ENCODE measurements around the gene FLOT1. TPM values are rescaled to one million over a fixed set of nuclear protein-coding genes. Genes with fewer than 3 reads are reported as not detected.
A peak's percentile ranks its signal among the peaks of the same experiment; 100 is the strongest.
"Not testable (repeated sequence)": the region's sequence is repeated elsewhere in the genome, so short reads cannot be mapped to it uniquely, and the experiment has no call there.

The FLOT1 gene
- total RNA-seq, 1 experiment from 2014 or later: 176 TPM

DNA sequence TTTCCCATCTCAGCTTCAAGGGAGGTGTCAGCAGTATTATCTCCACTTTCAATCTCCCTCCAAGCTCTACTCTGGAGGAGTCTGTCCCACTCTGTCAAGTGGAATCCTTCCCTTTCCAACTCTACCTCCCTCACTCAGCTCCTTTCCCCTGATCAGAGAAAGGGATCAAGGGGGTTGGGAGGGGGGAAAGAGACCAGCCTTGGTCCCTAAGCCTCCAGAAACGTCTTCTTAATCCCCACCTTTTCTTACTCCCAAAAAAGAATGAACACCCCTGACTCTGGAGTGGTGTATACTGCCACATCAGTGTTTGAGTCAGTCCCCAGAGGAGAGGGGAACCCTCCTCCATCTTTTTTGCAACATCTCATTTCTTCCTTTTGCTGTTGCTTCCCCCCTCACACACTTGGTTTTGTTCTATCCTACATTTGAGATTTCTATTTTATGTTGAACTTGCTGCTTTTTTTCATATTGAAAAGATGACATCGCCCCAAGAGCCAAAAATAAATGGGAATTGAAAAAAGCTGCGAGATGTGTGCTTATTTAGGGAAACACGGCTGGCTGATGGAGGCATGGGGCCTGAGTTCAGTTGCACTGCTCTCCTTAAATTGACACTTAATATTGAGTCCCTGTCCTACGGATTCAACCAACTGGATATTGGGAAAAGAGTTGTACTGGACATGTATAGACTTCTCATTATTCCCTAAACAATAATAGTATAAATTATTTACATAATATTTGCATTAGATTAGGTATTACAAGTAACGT lies 17.4 kb downstream of the FLOT1 start:
- POLR2A ChIA-PET: interaction anchor here (0.7 kb wide), 1 partner anchor 100 kb away, joined by 5 read pairs; no protein-coding TSS in a partner anchor
- peak overlapping the region; percentile 66 for H3K27ac ChIP-seq (ENCODE audit: low read length)
- CTCF ChIA-PET: interaction anchor here (1.1 kb wide), 1 partner anchor 53 kb away, joined by 4 read pairs; the partner anchor contains the start of gene DHX16
- ATAC-seq (no peak), DNase-seq (ENCODE audit: low read depth, low spot score) (no peak)
- in situ Hi-C loops (cut with HindIII; ENCODE audit: low pct_unique_long_range_greater_than_20kb, low sequenced_read_pairs): no loop called here
- H3K4me3 ChIP-seq (ENCODE audit: low read depth in 2 of 2, low read length in 2 of 2): no peak overlapping the region; a peak in 1 of 4 replicates
- no peaks in the 10 kb centered on the region for H3K27me3 ChIP-seq (ENCODE audit: control insufficient read depth, insufficient read depth, low read length)
- no peaks in the 10 kb centered on the region for H3K9me3 ChIP-seq (ENCODE audit: control insufficient read depth, insufficient read depth, low read depth, low read length)
- TF ChIP-seq SIN3A (IDR thresholded peaks at IDR 0.05; ENCODE audit: borderline replicate concordance, insufficient read depth, low read depth, low read length): 0 out of 2 replicates have a peak, but pooled peaks have one; percentile 45
- no peak for TF ChIP-seq TCF7L2 (IDR thresholded peaks at IDR 0.05; ENCODE audit: low read depth, low read length)
- peak; percentile 53 for TF ChIP-seq POLR2AphosphoS5 (IDR thresholded peaks at IDR 0.05; ENCODE audit: low read depth, low read length)
- peaks cover 32% of the 10 kb centered on the region for H3K36me3 ChIP-seq (ENCODE audit: control insufficient read depth, insufficient read depth, low read length)
- intact Hi-C loops (cut with micrococcal nuclease; ENCODE audit: unreplicated experiment): loop anchor here (5.0 kb wide), 1 partner anchor 152 kb away; no protein-coding TSS in a partner anchor
- peaks cover 29% of the 10 kb centered on the region for H3K4me1 ChIP-seq (ENCODE audit: control insufficient read depth, insufficient read depth, low read length)
- no TSS peak for BruUV-seq (replicated peaks)

DNA sequence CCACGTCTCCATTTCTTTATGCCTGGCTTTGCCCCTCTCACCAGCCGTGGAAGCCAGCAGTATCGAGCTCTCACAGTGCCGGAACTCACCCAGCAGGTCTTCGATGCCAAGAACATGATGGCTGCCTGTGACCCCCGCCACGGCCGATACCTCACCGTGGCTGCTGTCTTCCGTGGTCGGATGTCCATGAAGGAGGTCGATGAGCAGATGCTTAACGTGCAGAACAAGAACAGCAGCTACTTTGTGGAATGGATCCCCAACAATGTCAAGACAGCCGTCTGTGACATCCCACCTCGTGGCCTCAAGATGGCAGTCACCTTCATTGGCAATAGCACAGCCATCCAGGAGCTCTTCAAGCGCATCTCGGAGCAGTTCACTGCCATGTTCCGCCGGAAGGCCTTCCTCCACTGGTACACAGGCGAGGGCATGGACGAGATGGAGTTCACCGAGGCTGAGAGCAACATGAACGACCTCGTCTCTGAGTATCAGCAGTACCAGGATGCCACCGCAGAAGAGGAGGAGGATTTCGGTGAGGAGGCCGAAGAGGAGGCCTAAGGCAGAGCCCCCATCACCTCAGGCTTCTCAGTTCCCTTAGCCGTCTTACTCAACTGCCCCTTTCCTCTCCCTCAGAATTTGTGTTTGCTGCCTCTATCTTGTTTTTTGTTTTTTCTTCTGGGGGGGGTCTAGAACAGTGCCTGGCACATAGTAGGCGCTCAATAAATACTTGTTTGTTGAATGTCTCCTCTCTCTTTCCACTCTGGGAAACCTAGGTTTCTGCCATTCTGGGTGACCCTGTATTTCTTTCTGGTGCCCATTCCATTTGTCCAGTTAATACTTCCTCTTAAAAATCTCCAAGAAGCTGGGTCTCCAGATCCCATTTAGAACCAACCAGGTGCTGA lies 18.4 kb downstream of the FLOT1 start:
- H3K9me3 ChIP-seq (ENCODE audit: control insufficient read depth, insufficient read depth, low read depth, low read length); CTCF ChIA-PET; intact Hi-C loops (cut with micrococcal nuclease; ENCODE audit: unreplicated experiment); ATAC-seq; DNase-seq (ENCODE audit: low read depth, low spot score); H3K4me3 ChIP-seq (ENCODE audit: low read depth in 2 of 2, low read length in 2 of 2); in situ Hi-C loops (cut with HindIII; ENCODE audit: low pct_unique_long_range_greater_than_20kb, low sequenced_read_pairs); H3K27me3 ChIP-seq (ENCODE audit: control insufficient read depth, insufficient read depth, low read length): not testable (repeated sequence)
- POLR2A ChIA-PET: interaction anchor here (0.7 kb wide), 1 partner anchor 99 kb away, joined by 5 read pairs; no protein-coding TSS in a partner anchor
- peak; percentile 6; the same call in 1 of the 2 replicates for TF ChIP-seq CTCF (IDR thresholded peaks at IDR 0.05)
- Histone ChIP-seq H3K4me1 (ENCODE audit: control insufficient read depth, insufficient read depth, low read length) (peaks cover 31% of the 10 kb centered on the region), H3K27ac (ENCODE audit: low read length) (peak overlapping the region; percentile 66), H3K36me3 (ENCODE audit: control insufficient read depth, insufficient read depth, low read length) (peaks cover 29% of the 10 kb centered on the region)
- TSS peak; percentile 85 for BruUV-seq (replicated peaks)

DNA sequence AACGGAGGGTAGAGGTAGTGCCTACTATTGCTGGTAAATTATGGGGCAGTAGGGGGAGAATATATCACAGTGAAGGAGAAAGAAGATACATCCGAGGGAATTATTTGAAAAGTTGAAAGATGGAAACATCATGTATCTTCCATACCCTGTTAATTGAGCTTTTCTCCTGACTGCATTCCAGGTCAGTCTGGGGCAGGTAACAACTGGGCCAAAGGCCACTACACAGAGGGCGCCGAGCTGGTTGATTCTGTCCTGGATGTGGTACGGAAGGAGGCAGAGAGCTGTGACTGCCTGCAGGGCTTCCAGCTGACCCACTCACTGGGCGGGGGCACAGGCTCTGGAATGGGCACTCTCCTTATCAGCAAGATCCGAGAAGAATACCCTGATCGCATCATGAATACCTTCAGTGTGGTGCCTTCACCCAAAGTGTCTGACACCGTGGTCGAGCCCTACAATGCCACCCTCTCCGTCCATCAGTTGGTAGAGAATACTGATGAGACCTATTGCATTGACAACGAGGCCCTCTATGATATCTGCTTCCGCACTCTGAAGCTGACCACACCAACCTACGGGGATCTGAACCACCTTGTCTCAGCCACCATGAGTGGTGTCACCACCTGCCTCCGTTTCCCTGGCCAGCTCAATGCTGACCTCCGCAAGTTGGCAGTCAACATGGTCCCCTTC lies 19.2 kb downstream of the FLOT1 start:
- POLR2A ChIA-PET; intact Hi-C loops (cut with micrococcal nuclease; ENCODE audit: unreplicated experiment); DNase-seq (ENCODE audit: low read depth, low spot score); BruUV-seq (replicated peaks); H3K27me3 ChIP-seq (ENCODE audit: control insufficient read depth, insufficient read depth, low read length); ATAC-seq; in situ Hi-C loops (cut with HindIII; ENCODE audit: low pct_unique_long_range_greater_than_20kb, low sequenced_read_pairs); H3K9me3 ChIP-seq (ENCODE audit: control insufficient read depth, insufficient read depth, low read depth, low read length): not testable (repeated sequence)
- peak overlapping the region; percentile 82 for H3K27ac ChIP-seq (ENCODE audit: low read length)
- peaks cover 29% of the 10 kb centered on the region for H3K36me3 ChIP-seq (ENCODE audit: control insufficient read depth, insufficient read depth, low read length)
- CTCF ChIA-PET: interaction anchor here (1.6 kb wide), 1 partner anchor 44 kb away, joined by 10 read pairs; no protein-coding TSS in a partner anchor
- peak overlapping the region; percentile 88 to 100 for H3K4me3 ChIP-seq (ENCODE audit: low read depth in 2 of 2, low read length in 2 of 2)
- H3K4me1 ChIP-seq (ENCODE audit: control insufficient read depth, insufficient read depth, low read length): peaks cover 37% of the 10 kb centered on the region

All from Panc1 (cell line).